HG03066 (cell line): ENCODE measurements around the gene CTNNBL1.

Experiments
- ATAC-seq: cut with Tn5 transposase; IDR thresholded peaks from one replicate; pipeline ENCODE4 v1.9.1; 2021; ENCODE audit warnings: low read depth; ENCODE audit not compliant: unreplicated experiment

CTNNBL1 gene

GRCh38 chr20:37912874-37913273, 219.0 kb downstream of the CTNNBL1 start:
- no peak for ATAC-seq

- no peak for ATAC-seq
These were observed 219.9 kb downstream of the CTNNBL1 start for GRCh38 chr20:37913567-37914366.

- ATAC-seq, result no peak
These were observed 220.5 kb downstream of the CTNNBL1 start for GRCh38 chr20:37914367-37914671.

- no peak for ATAC-seq
These were observed 221.0 kb downstream of the CTNNBL1 start for GRCh38 chr20:37914672-37915433.

GRCh38 chr20:37915434-37915787, 221.6 kb downstream of the CTNNBL1 start:
- ATAC-seq, result no peak

- ATAC-seq, result no peak
These were observed 222.2 kb downstream of the CTNNBL1 start for GRCh38 chr20:37915800-37916570.

- no peak for ATAC-seq
These were observed 223.6 kb downstream of the CTNNBL1 start for GRCh38 chr20:37917461-37917860.

GRCh38 chr20:37918035-37918434, 224.2 kb downstream of the CTNNBL1 start:
- no peak for ATAC-seq

GRCh38 chr20:37919389-37920040, 225.7 kb downstream of the CTNNBL1 start:
- no peak for ATAC-seq

- no peak for ATAC-seq
These were observed 226.4 kb downstream of the CTNNBL1 start for GRCh38 chr20:37920270-37920669.

- no peak for ATAC-seq
These were observed 227.0 kb downstream of the CTNNBL1 start for GRCh38 chr20:37920679-37921322.

- no peak for ATAC-seq
These were observed 227.6 kb downstream of the CTNNBL1 start for GRCh38 chr20:37921341-37921929.
